ENCODE measurements around the gene SFXN5. TPM values are rescaled to one million over a fixed set of nuclear protein-coding genes. Genes with fewer than 3 reads are reported as not detected.

SFXN5 gene
- polyA plus RNA-seq, 1 donor (not counting 4 experiments of a cell fraction or from before 2014, with no cell fraction given), result 6.3 TPM

GRCh38 chr2:72972352-72973136, 99.0 kb downstream of the SFXN5 start:
- H3K4me3 ChIP-seq (ENCODE audit: control insufficient read depth in 2 of 3, extremely low read depth in 1 of 3, insufficient read depth in 2 of 3, low read depth in 1 of 3, low read length in 3 of 3), result no peak overlapping the region
- FAIRE-seq, result no peak
- H3K4me2 ChIP-seq (ENCODE audit: control insufficient read depth, extremely low read depth, insufficient read depth, low read depth, low read length), result no peak overlapping the region
- peaks cover 2% of the 10 kb centered on the region for H4K20me1 ChIP-seq (ENCODE audit: control insufficient read depth, extremely low read depth, insufficient read depth, low read length)
- no peaks in the 10 kb centered on the region for H3K9me1 ChIP-seq (ENCODE audit: control insufficient read depth, extremely low read depth, insufficient read depth, low read length)
- no peak overlapping the region for H3K27ac ChIP-seq (ENCODE audit: control insufficient read depth, insufficient read depth, low read length)
- H3K27me3 ChIP-seq (ENCODE audit: control insufficient read depth, extremely low read depth, insufficient read depth, low read length), result no peaks in the 10 kb centered on the region
- H3K9ac ChIP-seq (ENCODE audit: control insufficient read depth, extremely low read depth, insufficient read depth, low read length), result no peak overlapping the region
- dilution Hi-C loops (cut with MboI; ENCODE audit: extremely low pct_ligation_motif_present, low sequenced_read_pairs), result no loop called here
- no peaks in the 10 kb centered on the region for H3K4me1 ChIP-seq (ENCODE audit: control insufficient read depth, extremely low read depth, insufficient read depth, low read length)
- H3K9me3 ChIP-seq (ENCODE audit: control insufficient read depth, low read depth, low read length), result no peaks in the 10 kb centered on the region
- peaks cover 0 to 1% of the 10 kb centered on the region in 2 experiments for H3K36me3 ChIP-seq (ENCODE audit: control insufficient read depth in 2 of 2, extremely low read depth in 1 of 2, insufficient read depth in 2 of 2, low read length in 2 of 2)
- H2AFZ ChIP-seq (ENCODE audit: control insufficient read depth, low read length), result no peak overlapping the region
- H3K79me2 ChIP-seq (ENCODE audit: control insufficient read depth, insufficient read depth, low read length), result no peaks in the 10 kb centered on the region
- no peak for DNase-seq (ENCODE audit: low read depth, low spot score)
- TF ChIP-seq, protein P1, sequence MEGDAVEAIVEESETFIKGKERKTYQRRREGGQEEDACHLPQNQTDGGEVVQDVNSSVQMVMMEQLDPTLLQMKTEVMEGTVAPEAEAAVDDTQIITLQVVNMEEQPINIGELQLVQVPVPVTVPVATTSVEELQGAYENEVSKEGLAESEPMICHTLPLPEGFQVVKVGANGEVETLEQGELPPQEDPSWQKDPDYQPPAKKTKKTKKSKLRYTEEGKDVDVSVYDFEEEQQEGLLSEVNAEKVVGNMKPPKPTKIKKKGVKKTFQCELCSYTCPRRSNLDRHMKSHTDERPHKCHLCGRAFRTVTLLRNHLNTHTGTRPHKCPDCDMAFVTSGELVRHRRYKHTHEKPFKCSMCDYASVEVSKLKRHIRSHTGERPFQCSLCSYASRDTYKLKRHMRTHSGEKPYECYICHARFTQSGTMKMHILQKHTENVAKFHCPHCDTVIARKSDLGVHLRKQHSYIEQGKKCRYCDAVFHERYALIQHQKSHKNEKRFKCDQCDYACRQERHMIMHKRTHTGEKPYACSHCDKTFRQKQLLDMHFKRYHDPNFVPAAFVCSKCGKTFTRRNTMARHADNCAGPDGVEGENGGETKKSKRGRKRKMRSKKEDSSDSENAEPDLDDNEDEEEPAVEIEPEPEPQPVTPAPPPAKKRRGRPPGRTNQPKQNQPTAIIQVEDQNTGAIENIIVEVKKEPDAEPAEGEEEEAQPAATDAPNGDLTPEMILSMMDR (optimal IDR thresholded peaks at IDR 0.05 in 1 of 3, IDR thresholded peaks at IDR 0.05 in 1 of 3, conservative IDR thresholded peaks at IDR 0.05 in 1 of 3; ENCODE audit: extremely low read depth in 1 of 3, insufficient read depth in 2 of 3, low read length in 3 of 3), result no peak
- no peak for TF ChIP-seq EZH2 (IDR thresholded peaks at IDR 0.05; ENCODE audit: low read length)

DNA sequence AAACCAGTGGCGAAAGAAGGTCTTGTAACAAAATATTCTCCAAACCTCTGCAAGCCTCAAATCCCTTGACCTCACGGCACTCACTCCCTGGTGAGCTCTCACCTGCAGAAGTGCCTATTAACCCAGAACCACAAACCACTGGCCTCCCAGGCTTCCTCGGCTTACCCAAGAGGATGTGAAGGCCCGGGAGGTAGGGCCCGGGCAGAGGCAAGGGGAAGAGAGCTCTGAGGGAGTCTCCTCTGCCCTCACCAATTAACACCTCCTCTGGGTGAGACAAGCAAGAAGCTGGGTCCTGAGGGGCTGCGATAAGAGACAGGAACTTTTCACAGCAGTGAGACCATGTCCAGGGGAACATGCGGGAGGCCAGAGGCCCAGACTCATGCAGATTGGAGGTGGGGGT, 100.5 kb downstream of the SFXN5 start:
- Histone ChIP-seq H3K27ac (ENCODE audit: control insufficient read depth, insufficient read depth, low read length) (no peak overlapping the region), H2AFZ (ENCODE audit: control insufficient read depth, low read length) (no peak overlapping the region), H3K9me3 (ENCODE audit: control insufficient read depth, low read depth, low read length) (no peaks in the 10 kb centered on the region), H3K79me2 (ENCODE audit: control insufficient read depth, insufficient read depth, low read length) (no peaks in the 10 kb centered on the region), H3K4me1 (ENCODE audit: control insufficient read depth, extremely low read depth, insufficient read depth, low read length) (no peaks in the 10 kb centered on the region), H3K9me1 (ENCODE audit: control insufficient read depth, extremely low read depth, insufficient read depth, low read length) (no peaks in the 10 kb centered on the region), H3K4me3 (ENCODE audit: control insufficient read depth in 2 of 3, extremely low read depth in 1 of 3, insufficient read depth in 2 of 3, low read depth in 1 of 3, low read length in 3 of 3) (no peak overlapping the region), H3K4me2 (ENCODE audit: control insufficient read depth, extremely low read depth, insufficient read depth, low read depth, low read length) (no peak overlapping the region), H3K36me3 (ENCODE audit: control insufficient read depth in 2 of 2, extremely low read depth in 1 of 2, insufficient read depth in 2 of 2, low read length in 2 of 2) (peaks cover 0 to 1% of the 10 kb centered on the region in 2 experiments), H3K9ac (ENCODE audit: control insufficient read depth, extremely low read depth, insufficient read depth, low read length) (no peak overlapping the region), H4K20me1 (ENCODE audit: control insufficient read depth, extremely low read depth, insufficient read depth, low read length) (peaks cover 2% of the 10 kb centered on the region), H3K27me3 (ENCODE audit: control insufficient read depth, extremely low read depth, insufficient read depth, low read length) (no peaks in the 10 kb centered on the region)
- dilution Hi-C loops (cut with MboI; ENCODE audit: extremely low pct_ligation_motif_present, low sequenced_read_pairs), result no loop called here
- no peak for FAIRE-seq
- TF ChIP-seq EZH2 (IDR thresholded peaks at IDR 0.05; ENCODE audit: low read length), result no peak
- TF ChIP-seq, protein P1 (optimal IDR thresholded peaks at IDR 0.05 in 1 of 3, IDR thresholded peaks at IDR 0.05 in 1 of 3, conservative IDR thresholded peaks at IDR 0.05 in 1 of 3; ENCODE audit: extremely low read depth in 1 of 3, insufficient read depth in 2 of 3, low read length in 3 of 3), result no peak
- DNase-seq (ENCODE audit: low read depth, low spot score), result no peak
